Measurements from ENCODE around the gene ZNF276. TPM values are rescaled to one million over a fixed set of nuclear protein-coding genes. Genes with fewer than 3 reads are reported as not detected.
"Not testable (repeated sequence)": the region's sequence is repeated elsewhere in the genome, so short reads cannot be mapped to it uniquely, and the experiment has no call there.

The ZNF276 gene
- polyA plus RNA-seq, 10 donors = 16.6 to 25.5 (median 21.9) TPM

- no peak for DNase-seq
Observed at GRCh38 chr16:89695086-89695874, 26.1 kb upstream of the ZNF276 start.

- DNase-seq = no peak
Observed at GRCh38 chr16:89695875-89696669, 25.3 kb upstream of the ZNF276 start.

GRCh38 chr16:89696670-89697128, 24.6 kb upstream of the ZNF276 start:
- no peak for DNase-seq

GRCh38 chr16:89697161-89697615, 24.1 kb upstream of the ZNF276 start:
- DNase-seq = peak in 1 of 3 donors; percentile 75

GRCh38 chr16:89697616-89698331, 23.6 kb upstream of the ZNF276 start:
- peak in 1 of 3 donors; percentile 60 for DNase-seq

GRCh38 chr16:89698717-89699116, 22.6 kb upstream of the ZNF276 start:
- DNase-seq = not testable (repeated sequence)

- DNase-seq = not testable (repeated sequence)
Observed at GRCh38 chr16:89699629-89700099, 21.7 kb upstream of the ZNF276 start.

- peak; percentile 91 to 94 (median 93) for DNase-seq
Observed at GRCh38 chr16:89700100-89700648, 21.2 kb upstream of the ZNF276 start.

GRCh38 chr16:89700649-89701424, 20.5 kb upstream of the ZNF276 start:
- peak in 1 of 3 donors; percentile 75 for DNase-seq

- peak; percentile 61 to 88 (median 85) for DNase-seq
Observed at GRCh38 chr16:89701425-89702406, 19.6 kb upstream of the ZNF276 start, which contains the start of gene SPATA2L. Gene SPATA2L (minus strand): TSS chr16:89701705. CDS start chr16:89701232, 473 bp downstream.

GRCh38 chr16:89704281-89704680, 17.1 kb upstream of the ZNF276 start:
- DNase-seq = no peak

GRCh38 chr16:89705006-89705405, 16.3 kb upstream of the ZNF276 start:
- no peak for DNase-seq

- DNase-seq = no peak
Observed at GRCh38 chr16:89706518-89707260, 14.6 kb upstream of the ZNF276 start.

GRCh38 chr16:89707695-89708094, 13.6 kb upstream of the ZNF276 start:
- no peak for DNase-seq

- no peak for DNase-seq
Observed at GRCh38 chr16:89708481-89708931, 12.8 kb upstream of the ZNF276 start.

GRCh38 chr16:89709166-89709565, 12.2 kb upstream of the ZNF276 start:
- no peak for DNase-seq

GRCh38 chr16:89709716-89710432, 11.5 kb upstream of the ZNF276 start:
- no peak for DNase-seq
